GM19240 (cell line): ENCODE results near the gene FOXP1.

ENCODE experiments used
- DNase-seq: peaks from one replicate; pipeline ENCODE4 v3.0.0; 2011; ENCODE audit warnings: low spot score; ENCODE audit not compliant: insufficient read length

The FOXP1 gene

GRCh38 chr3:71191031-71191482 lies 392.5 kb downstream of the FOXP1 start:
- no peak for DNase-seq

- no peak for DNase-seq
Measured at GRCh38 chr3:71189480-71189879, 394.0 kb downstream of the FOXP1 start.

- DNase-seq = no peak
Measured at GRCh38 chr3:71187715-71188114, 395.8 kb downstream of the FOXP1 start.

GRCh38 chr3:71186801-71187200 lies 396.7 kb downstream of the FOXP1 start:
- DNase-seq = no peak

GRCh38 chr3:71185733-71186455 lies 397.6 kb downstream of the FOXP1 start:
- no peak for DNase-seq

GRCh38 chr3:71184252-71184651 lies 399.3 kb downstream of the FOXP1 start:
- no peak for DNase-seq

- no peak for DNase-seq
Measured at GRCh38 chr3:71183549-71183948, 400.0 kb downstream of the FOXP1 start.

- no peak for DNase-seq
Measured at GRCh38 chr3:71180524-71180923, 403.0 kb downstream of the FOXP1 start.

GRCh38 chr3:71177375-71177774 lies 406.2 kb downstream of the FOXP1 start:
- no peak for DNase-seq

- DNase-seq = no peak
Measured at GRCh38 chr3:71176366-71176765, 407.2 kb downstream of the FOXP1 start.

GRCh38 chr3:71175691-71176365 lies 407.7 kb downstream of the FOXP1 start:
- DNase-seq = no peak

GRCh38 chr3:71172951-71173350 lies 410.6 kb downstream of the FOXP1 start:
- DNase-seq = no peak

GRCh38 chr3:71172189-71172588 lies 411.3 kb downstream of the FOXP1 start:
- no peak for DNase-seq

- no peak for DNase-seq
Measured at GRCh38 chr3:71171247-71171646, 412.3 kb downstream of the FOXP1 start.

- DNase-seq = no peak
Measured at GRCh38 chr3:71168880-71169411, 414.6 kb downstream of the FOXP1 start.

- no peak for DNase-seq
Measured at GRCh38 chr3:71168121-71168721, 415.3 kb downstream of the FOXP1 start.

GRCh38 chr3:71166339-71167240 lies 416.9 kb downstream of the FOXP1 start:
- DNase-seq = no peak

- no peak for DNase-seq
Measured at GRCh38 chr3:71164881-71165280, 418.6 kb downstream of the FOXP1 start.

- DNase-seq = no peak
Measured at GRCh38 chr3:71163198-71163918, 420.2 kb downstream of the FOXP1 start.

GRCh38 chr3:71162221-71162620 lies 421.3 kb downstream of the FOXP1 start:
- DNase-seq = no peak
